ENCODE results near the gene MRC2.

MRC2 gene

DNA sequence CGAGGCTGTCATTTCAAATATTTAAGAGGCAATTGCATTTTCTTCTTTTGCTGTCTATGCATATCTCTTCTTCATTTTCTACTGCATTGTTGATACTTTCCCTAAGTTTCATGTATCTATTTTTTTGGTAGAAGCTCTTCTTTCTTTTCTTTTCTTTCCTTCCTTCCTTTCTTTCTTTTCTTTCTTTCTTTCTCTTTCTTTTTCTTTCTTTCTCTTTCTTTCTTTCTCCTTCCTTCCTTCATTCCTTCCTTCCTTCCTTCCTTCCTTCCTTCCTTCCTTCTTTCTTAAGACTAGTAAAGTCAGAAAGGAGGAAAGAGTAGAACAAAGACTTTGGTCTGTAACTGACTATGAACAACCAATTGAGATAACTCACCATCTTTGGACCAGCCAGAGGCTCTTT, 33.9 kb downstream of the MRC2 start:
- DNase-seq (ENCODE audit: low read depth) = no peak

- no peak for DNase-seq (ENCODE audit: low read depth)
Measured at GRCh38 chr17:62662855-62663254, 35.4 kb downstream of the MRC2 start.

- no peak for DNase-seq (ENCODE audit: low read depth)
Measured at GRCh38 chr17:62663304-62663703, 35.8 kb downstream of the MRC2 start.

- no peak for DNase-seq (ENCODE audit: low read depth)
Measured at GRCh38 chr17:62664336-62665120, 37.1 kb downstream of the MRC2 start.

DNA sequence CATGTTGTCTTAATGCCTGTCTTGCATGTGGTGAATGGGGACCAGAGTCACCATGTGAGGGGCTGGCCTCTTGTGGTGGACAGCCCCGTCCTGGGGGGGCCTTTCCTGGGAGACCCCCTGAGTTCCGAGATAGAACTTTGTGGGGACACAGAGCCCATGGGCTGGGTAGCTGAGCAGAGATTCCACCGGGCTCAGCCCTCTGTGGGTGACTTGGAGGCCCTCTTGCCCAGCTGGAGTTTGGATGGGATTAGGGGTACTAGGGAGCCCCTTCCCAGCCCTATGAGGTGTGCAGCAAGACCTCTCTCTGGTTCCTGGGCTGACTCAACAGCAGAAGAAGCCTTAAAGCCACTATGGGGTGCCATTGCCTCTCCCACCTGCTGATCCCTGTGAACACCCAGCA, 38.1 kb downstream of the MRC2 start:
- DNase-seq (ENCODE audit: low read depth) = no peak

DNA sequence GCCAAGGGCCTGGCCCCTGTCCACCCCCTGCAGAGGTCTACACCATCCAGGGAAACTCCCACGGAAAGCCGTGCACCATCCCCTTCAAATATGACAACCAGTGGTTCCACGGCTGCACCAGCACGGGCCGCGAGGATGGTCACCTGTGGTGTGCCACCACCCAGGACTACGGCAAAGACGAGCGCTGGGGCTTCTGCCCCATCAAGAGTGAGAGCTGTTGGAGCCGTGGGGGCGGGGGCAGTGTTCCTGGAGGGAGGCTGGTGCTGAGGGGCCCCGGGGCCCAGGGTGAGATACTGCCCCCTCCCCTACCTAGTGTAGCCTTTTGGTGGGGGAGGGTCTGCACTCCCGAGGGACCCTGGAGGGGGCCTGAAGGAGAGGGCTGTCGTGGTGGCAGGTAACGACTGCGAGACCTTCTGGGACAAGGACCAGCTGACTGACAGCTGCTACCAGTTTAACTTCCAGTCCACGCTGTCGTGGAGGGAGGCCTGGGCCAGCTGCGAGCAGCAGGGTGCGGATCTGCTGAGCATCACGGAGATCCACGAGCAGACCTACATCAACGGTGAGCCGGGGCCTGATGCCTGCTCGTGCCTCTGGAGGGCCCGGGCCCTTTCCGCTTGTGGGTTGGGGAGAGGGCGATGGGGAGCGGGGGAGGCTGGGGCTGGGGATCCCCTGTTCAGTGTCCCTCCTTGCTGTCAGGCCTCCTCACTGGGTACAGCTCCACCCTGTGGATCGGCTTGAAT, 38.8 kb downstream of the MRC2 start:
- no peak for DNase-seq (ENCODE audit: low read depth)

DNA sequence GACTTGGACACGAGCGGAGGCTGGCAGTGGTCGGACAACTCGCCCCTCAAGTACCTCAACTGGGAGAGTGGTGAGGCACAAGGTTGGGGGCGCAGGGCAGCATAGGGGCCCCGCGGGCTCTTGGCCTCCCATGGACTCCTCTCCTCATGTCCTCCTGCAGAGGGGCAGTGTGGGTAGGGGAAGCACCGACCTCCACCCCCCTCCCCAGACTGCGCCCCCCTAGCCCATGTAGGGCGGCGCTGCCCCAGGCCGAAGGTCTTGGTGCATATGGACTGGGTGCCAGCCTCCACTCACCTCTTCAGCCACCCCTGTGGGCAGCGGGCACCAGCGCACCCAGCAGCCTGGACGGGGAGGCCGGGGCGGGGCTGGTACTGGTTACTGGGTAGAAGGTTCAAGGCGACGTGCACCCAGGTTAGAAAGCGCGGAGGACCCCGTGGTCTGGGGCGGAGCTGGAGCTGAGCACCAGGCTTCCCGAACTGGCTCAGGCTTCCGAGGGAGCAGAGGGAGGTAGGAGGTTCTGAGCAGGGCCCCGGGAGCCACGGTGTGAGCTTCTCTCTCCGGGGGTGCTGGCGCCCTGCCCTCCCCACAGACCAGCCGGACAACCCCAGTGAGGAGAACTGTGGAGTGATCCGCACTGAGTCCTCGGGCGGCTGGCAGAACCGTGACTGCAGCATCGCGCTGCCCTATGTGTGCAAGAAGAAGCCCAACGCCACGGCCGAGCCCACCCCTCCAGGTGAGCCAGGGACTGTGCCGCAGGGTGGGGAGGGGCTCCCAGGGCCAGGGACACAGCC, 39.5 kb downstream of the MRC2 start:
- no peak for DNase-seq (ENCODE audit: low read depth)

- no peak for DNase-seq (ENCODE audit: low read depth)
Measured at GRCh38 chr17:62668091-62668804, 40.8 kb downstream of the MRC2 start.

DNA sequence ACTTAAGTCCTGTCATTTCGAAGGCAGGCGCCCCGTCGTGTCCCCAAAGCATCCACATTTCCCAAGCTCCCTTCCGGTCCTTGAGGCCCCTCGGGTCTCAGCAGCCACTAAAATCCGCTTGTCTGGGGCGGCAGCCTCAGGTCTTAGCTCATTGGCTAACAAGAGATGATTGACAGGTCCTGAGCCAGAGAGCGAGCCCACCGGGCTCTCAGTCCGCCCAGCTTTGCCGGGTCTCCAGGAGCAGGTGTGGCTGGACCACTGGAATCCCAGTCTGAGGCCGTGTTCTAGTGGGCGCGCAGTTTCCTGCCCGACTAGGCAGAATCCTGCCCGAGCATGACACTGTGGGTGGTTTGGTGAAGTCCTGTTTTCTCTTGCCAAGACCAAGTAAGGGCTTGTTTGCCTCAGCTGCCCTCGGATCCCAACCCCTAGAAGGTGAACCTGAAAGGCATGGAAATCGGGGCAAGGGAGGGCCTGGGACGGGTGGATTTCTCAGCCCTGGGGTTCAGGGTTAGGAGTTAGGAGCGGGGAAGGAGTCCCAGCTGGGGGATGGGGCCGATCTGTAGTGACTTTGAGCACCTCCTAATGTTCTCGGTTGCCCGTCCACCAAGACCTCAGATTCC, 42.8 kb downstream of the MRC2 start:
- no peak for DNase-seq (ENCODE audit: low read depth)

DNA sequence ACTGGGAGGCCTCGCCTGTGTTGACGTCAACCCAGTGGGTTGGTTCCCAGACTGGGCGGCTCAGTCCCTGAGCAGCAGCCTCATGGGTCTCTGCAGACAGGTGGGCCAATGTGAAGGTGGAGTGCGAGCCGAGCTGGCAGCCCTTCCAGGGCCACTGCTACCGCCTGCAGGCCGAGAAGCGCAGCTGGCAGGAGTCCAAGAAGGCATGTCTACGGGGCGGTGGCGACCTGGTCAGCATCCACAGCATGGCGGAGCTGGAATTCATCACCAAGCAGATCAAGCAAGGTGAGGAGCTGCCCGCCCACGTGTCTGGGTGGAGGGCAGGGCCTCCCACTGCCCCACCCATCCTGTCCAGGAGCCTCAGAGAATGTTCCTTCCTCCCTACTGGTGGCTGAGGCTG, 44.1 kb downstream of the MRC2 start:
- no peak for DNase-seq (ENCODE audit: low read depth)

GRCh38 chr17:62672957-62673356, 45.5 kb downstream of the MRC2 start:
- DNase-seq (ENCODE audit: low read depth) = no peak

GRCh38 chr17:62673614-62674362, 46.3 kb downstream of the MRC2 start:
- DNase-seq (ENCODE audit: low read depth) = no peak

- DNase-seq (ENCODE audit: low read depth) = no peak
Measured at GRCh38 chr17:62674363-62674739, 46.9 kb downstream of the MRC2 start.

- no peak for DNase-seq (ENCODE audit: low read depth)
Measured at GRCh38 chr17:62674841-62675240, 47.4 kb downstream of the MRC2 start.

DNA sequence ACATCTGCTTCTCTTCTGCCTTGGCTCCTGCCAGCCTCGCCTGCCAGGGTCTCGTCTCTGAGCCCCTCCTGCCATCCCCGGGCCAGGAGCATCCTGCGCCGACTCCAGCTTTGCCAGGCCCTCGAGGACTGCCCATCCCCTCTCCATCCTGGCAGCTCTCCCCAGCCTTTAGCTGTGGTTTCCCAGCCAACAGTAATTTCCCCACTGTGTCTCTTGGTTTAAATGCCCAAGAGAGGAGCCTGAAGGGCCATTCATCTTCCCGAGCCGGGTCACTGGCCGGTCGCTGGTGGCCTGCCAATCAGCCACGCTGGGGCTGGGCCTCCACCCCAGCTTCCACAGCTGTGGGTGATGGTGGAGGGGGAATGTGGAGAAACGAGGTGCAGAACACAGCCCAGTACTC, 47.8 kb downstream of the MRC2 start:
- DNase-seq (ENCODE audit: low read depth) = no peak

DNA sequence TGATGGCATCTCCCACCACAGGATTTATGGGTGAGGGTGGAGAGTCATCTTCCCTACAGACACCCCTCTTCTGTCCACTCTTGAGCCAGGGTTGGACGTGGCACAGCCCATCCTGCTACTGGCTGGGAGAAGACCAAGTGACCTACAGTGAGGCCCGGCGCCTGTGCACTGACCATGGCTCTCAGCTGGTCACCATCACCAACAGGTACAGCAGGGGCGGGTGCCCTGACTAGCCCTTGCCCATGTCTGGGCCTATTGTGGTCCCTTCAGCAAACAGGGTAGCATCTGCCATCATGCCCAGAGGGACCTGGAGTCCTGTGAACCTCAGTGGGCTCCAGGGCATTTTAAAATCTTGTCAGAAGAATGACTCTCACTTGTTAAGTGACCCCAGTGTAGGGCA, 48.2 kb downstream of the MRC2 start:
- DNase-seq (ENCODE audit: low read depth) = no peak

DNA sequence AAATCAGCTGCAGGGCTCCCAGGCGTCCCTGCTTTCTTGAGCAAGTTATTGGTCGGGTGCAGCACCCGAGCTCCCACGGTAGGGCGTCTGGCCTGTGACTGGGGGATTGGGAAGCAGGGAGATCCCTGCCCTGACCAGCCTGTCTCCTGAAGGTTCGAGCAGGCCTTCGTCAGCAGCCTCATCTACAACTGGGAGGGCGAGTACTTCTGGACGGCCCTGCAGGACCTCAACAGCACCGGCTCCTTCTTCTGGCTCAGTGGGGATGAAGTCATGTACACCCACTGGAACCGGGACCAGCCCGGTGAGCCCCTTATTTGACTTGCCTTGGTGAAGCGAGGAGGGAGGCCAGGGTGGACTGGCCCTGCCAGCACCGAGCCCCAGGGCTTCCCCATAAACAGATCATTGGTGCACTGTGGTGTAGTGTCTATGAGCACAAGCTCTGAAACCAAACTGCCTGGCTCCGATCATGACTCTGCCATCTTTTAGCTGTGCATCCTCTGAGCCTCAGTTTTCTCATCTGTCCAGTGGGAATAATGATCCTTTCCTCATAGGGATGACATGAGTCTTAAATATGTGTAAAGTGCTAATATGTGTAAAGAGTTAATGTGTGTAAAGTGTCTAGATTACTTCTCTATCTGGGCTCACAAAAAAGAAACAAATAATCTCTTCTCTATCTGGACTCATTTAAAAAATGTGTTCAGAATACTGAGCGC, 48.9 kb downstream of the MRC2 start:
- no peak for DNase-seq (ENCODE audit: low read depth)

GRCh38 chr17:62676952-62677596, 49.6 kb downstream of the MRC2 start:
- DNase-seq (ENCODE audit: low read depth) = no peak

- DNase-seq (ENCODE audit: low read depth) = no peak
Measured at GRCh38 chr17:62678214-62678919, 50.9 kb downstream of the MRC2 start.

Measured in stimulated activated CD8-positive, alpha-beta memory T cell treated with anti-CD3 and anti-CD28 coated beads, Interleukin-12 subunit alpha, Interleukin-12 subunit beta, amount 100 ng/mL, for 1 hour (primary cell).